OCI-LY1 (cell line): ENCODE results near the gene CCBE1.

Experiments
- CTCF ChIP-seq: fragments of 200-600 bp; sonication (generic), shearing (Covaris generic); IDR thresholded peaks from 2 replicates; pipeline ENCODE4 v1.5.1; 2017; ENCODE audit warnings: mild to moderate bottlenecking, antibody characterized with exemption, low read length, moderate library complexity, mixed read lengths
- EZH2 ChIP-seq: fragments of 200-600 bp; sonication (generic), shearing (Covaris generic); IDR thresholded peaks from 2 replicates; pipeline ENCODE4 v1.8.0; 2017; ENCODE audit warnings: borderline replicate concordance, mixed run types, mild to moderate bottlenecking, antibody characterized with exemption, low read length, moderate library complexity, mixed read lengths

DNA sequence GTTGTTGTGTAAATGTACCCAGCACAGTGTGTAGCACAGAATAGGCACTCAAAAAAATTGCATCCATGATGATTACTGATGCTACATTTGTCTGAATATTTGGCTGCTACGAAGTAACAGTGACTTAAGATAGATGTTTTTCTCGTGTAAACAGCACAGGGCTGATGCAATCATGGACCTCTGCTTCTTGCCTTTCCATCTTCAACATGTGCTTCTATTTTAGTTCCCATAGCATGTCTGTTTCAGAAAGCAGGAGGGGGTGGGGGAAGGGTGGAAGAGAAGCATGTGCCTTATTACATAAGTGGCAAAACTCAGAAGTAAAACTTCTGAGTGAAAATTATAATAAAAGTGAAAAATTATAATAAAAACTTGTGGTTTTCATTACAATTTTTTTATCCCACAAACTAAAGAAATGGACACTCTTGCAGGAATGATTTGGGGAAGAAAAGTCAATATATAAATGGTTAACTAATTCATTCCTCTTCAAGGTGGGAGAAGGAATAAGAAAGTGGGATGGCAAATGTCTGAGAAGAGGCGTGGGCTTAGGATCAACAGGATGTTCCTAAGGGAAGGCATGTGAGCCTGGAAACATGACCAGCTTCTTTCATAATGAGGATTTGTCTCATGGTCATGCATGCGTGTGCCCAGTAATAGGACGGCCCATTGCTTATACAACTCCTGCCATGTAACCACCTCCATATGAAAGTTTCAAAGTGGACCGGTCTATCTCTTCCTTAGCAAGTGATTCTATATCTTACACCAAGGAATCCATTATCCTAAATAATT is 27.2 kb downstream of the CCBE1 start:
- no peak for TF ChIP-seq CTCF
- TF ChIP-seq EZH2 = no peak
